Peyer's patch (tissue), 4 donors: ENCODE data around the gene SLC50A1.

ENCODE experiments used
- CTCF ChIP-seq, 6 experiments: fragments of 450-650 bp in 4 of 6; fragments of 200-600 bp in 2 of 6; sonication (generic) in 1 of 6; IDR thresholded peaks; one replicate each; pipeline ENCODE4 v1.5.1; 2017 to 2019; ENCODE audit warnings: antibody characterized with exemption in 6 of 6, mild to moderate bottlenecking in 3 of 6, moderate library complexity in 1 of 6
- POLR2A ChIP-seq, 2 donors: fragments of 450-650 bp; IDR thresholded peaks; one replicate each; pipeline ENCODE4 v1.5.1; 2017; ENCODE audit warnings: antibody characterized with exemption in 2 of 2, mild to moderate bottlenecking in 2 of 2, moderate library complexity in 2 of 2

DNA sequence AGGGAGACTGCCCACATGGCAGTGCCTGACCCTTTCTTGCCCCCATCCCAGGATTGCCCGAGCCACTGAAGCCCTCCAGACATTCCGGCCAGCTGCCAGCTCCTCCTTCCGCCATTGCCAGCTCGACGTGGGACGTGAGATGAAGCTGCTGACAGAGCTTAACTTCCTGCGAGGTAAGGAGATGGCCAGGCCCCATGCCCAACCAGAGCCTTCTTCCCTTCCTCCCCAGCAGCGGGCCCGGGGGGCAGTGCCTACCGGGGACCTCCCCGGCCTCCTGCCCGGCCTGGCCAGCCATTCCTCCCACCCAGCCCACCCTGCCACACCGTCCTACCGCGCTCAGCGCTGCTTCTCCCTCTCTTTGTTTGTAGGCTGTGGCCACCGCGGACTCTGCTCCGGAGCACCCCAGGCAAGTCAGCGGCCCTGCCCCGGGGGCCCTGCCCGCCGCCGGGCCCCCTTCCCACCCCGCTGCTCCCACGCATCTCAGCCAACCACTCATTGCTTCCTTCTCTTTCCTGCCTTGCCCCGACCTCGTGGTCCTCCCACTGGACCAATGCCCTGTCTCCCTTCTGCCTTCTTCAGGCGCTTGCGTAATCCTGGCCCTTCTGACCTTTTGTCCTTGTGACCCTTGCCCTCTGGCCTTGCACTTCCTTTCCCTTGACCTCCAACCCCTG lies 42.9 kb downstream of the SLC50A1 start:
- TF ChIP-seq CTCF (IDR thresholded peaks at IDR 0.05) (no peak), POLR2A (IDR thresholded peaks at IDR 0.05) (no peak)
